ENCODE results near the gene NT5C1A.

NT5C1A gene

GRCh38 chr1:39633422-39633821, 38.5 kb downstream of the NT5C1A start:
- no peak for DNase-seq

- no peak for DNase-seq
Observed at GRCh38 chr1:39632682-39633417, 39.1 kb downstream of the NT5C1A start.

- DNase-seq, result no peak
Observed at GRCh38 chr1:39632323-39632681, 39.6 kb downstream of the NT5C1A start.

- no peak for DNase-seq
Observed at GRCh38 chr1:39631361-39632322, 40.3 kb downstream of the NT5C1A start.

- DNase-seq, result no peak
Observed at GRCh38 chr1:39628807-39629350, 43.0 kb downstream of the NT5C1A start.

GRCh38 chr1:39626646-39627045, 45.3 kb downstream of the NT5C1A start:
- DNase-seq, result no peak

GRCh38 chr1:39625462-39626273, 46.2 kb downstream of the NT5C1A start:
- DNase-seq, result no peak

GRCh38 chr1:39625009-39625408, 46.9 kb downstream of the NT5C1A start:
- no peak for DNase-seq

- no peak for DNase-seq
Observed at GRCh38 chr1:39623053-39623452, 48.9 kb downstream of the NT5C1A start.

GRCh38 chr1:39622427-39622826, 49.5 kb downstream of the NT5C1A start:
- no peak for DNase-seq

- DNase-seq, result no peak
Observed at GRCh38 chr1:39620659-39621165, 51.2 kb downstream of the NT5C1A start.

GRCh38 chr1:39617488-39618049, 54.3 kb downstream of the NT5C1A start:
- DNase-seq, result no peak

- DNase-seq, result no peak
Observed at GRCh38 chr1:39615086-39615673, 56.7 kb downstream of the NT5C1A start.

- no peak for DNase-seq
Observed at GRCh38 chr1:39614488-39614887, 57.4 kb downstream of the NT5C1A start.

GRCh38 chr1:39613250-39613649, 58.7 kb downstream of the NT5C1A start:
- DNase-seq, result no peak

- DNase-seq, result peak; percentile 65
Observed at GRCh38 chr1:39609618-39610331, 62.1 kb downstream of the NT5C1A start.

Measured in CD4-positive, alpha-beta T cell treated with Interleukin-12 subunit alpha and Interleukin-12 subunit beta, for 1 hour (primary cell).